HepG2 (cell line): Measurements from ENCODE around the gene NPHP4. TPM values are rescaled to one million over a fixed set of nuclear protein-coding genes. Genes with fewer than 3 reads are reported as not detected.

ENCODE experiments used
- BCL6 ChIP-seq: IDR thresholded peaks from 2 replicates; pipeline ENCODE4 v1.6.1; 2016; ENCODE audit warnings: missing genetic modification reagents, missing compliant biosample characterization
- CEBPG ChIP-seq: IDR thresholded peaks from 2 replicates; pipeline ENCODE4 v1.6.1; 2016
- CREB1 ChIP-seq, 2 experiments: fragments of 450-650 bp in 1 of 2; IDR thresholded peaks; 2 replicates each; pipeline ENCODE4 v1.6.1; 2016 to 2017; ENCODE audit warnings: control low read depth in 1 of 2, mild to moderate bottlenecking in 1 of 2, missing compliant biosample characterization in 1 of 2, missing genetic modification characterization in 1 of 2
- FOXA3 ChIP-seq: IDR thresholded peaks from 2 replicates; pipeline ENCODE4 v1.6.1; 2016; ENCODE audit warnings: missing genetic modification reagents, missing compliant biosample characterization
- FOXC1 ChIP-seq: sonication (generic); formaldehyde crosslinking; IDR thresholded peaks from 2 replicates; pipeline ENCODE4 v1.8.0; 2022; ENCODE audit warnings: mild to moderate bottlenecking, missing genetic modification reagents, borderline replicate concordance
- FOXK1 ChIP-seq: sonication (generic); formaldehyde crosslinking; IDR thresholded peaks from 2 replicates; pipeline ENCODE4 v1.4.0; 2020; ENCODE audit warnings: low read depth, missing genetic modification reagents, borderline replicate concordance
- FOXO1 ChIP-seq: sonication (generic); formaldehyde crosslinking; IDR thresholded peaks from 2 replicates; pipeline ENCODE4 v1.4.0; 2020; ENCODE audit warnings: missing genetic modification reagents
- HMGXB4 ChIP-seq, 2 experiments: sonication (generic) in 1 of 2; formaldehyde crosslinking in 1 of 2; IDR thresholded peaks; 2 replicates each; pipeline versions ENCODE4 v1.4.0 to v1.6.1; 2018 to 2020; ENCODE audit warnings: missing genetic modification reagents in 2 of 2, borderline replicate concordance in 1 of 2, low read depth in 1 of 2, mild to moderate bottlenecking in 1 of 2, missing biosample characterization in 1 of 2
- KDM6A ChIP-seq: IDR thresholded peaks from 2 replicates; pipeline ENCODE4 v1.6.1; 2016; ENCODE audit warnings: low read depth
- PAXIP1 ChIP-seq: sonication (generic); formaldehyde crosslinking; conservative IDR thresholded peaks from 2 replicates; pipeline ENCODE4 v1.4.0; 2020; ENCODE audit warnings: mild to moderate bottlenecking, missing genetic modification reagents, moderate library complexity
- SOX5 ChIP-seq: IDR thresholded peaks from 2 replicates; pipeline ENCODE4 v1.6.1; 2016; ENCODE audit warnings: borderline replicate concordance
- TBL1XR1 ChIP-seq: fragments of 150-350 bp; IDR thresholded peaks from 2 replicates; pipeline ENCODE4 v1.6.1; 2014; ENCODE audit warnings: borderline replicate concordance, low read length; ENCODE audit not compliant: partially characterized antibody
- ZFP36L1 ChIP-seq: sonication (generic); formaldehyde crosslinking; IDR thresholded peaks from 2 replicates; pipeline ENCODE4 v1.8.0; 2022; ENCODE audit warnings: mild to moderate bottlenecking, missing genetic modification reagents, moderate library complexity
- ZGPAT ChIP-seq: IDR thresholded peaks from 2 replicates; pipeline ENCODE4 v1.6.1; 2016; ENCODE audit warnings: mild to moderate bottlenecking
- ZNF143 ChIP-seq: sonication (generic); formaldehyde crosslinking; IDR thresholded peaks from 2 replicates; pipeline ENCODE4 v1.4.0; 2020; ENCODE audit warnings: missing genetic modification reagents
- ZNF546 ChIP-seq: sonication (generic); formaldehyde crosslinking; conservative IDR thresholded peaks from 2 replicates; pipeline ENCODE4 v1.8.1; 2023; ENCODE audit warnings: mild to moderate bottlenecking, missing genetic modification reagents
- ZNF788 ChIP-seq: sonication (generic); formaldehyde crosslinking; IDR thresholded peaks from 2 replicates; pipeline ENCODE4 v1.5.0; 2020; ENCODE audit warnings: mild to moderate bottlenecking, missing genetic modification reagents, borderline replicate concordance
- ZSCAN9 ChIP-seq: IDR thresholded peaks from 2 replicates; pipeline ENCODE4 v1.6.1; 2016; ENCODE audit warnings: borderline replicate concordance
- polyA plus RNA-seq, 8 experiments: library from polyadenylated mRNA; depleted of rRNA in 3 of 8; stranded (reverse) in 7 of 8; unstranded in 1 of 8; fragments of >200 nt; fragmentation: Illumina TruSeq in 4 of 8; extraction: Trizol in 4 of 8; gene quantifications; 2 replicates each; pipeline versions ENCODE4 v1.2.1 to v1.2.3, GENCODE V29; 2011 to 2016; ENCODE audit warnings: low read depth in 4 of 8, missing spikeins in 1 of 8, mixed read lengths in 1 of 8; ENCODE audit not compliant: insufficient read depth in 1 of 8
- total RNA-seq, 5 experiments: library from RNA; depleted of rRNA; stranded (reverse); fragments of >200 nt; fragmentation: Illumina TruSeq; extraction: Trizol; gene quantifications; 2 replicates each; pipeline ENCODE4 v1.2.3, GENCODE V29; 2016; ENCODE audit warnings: low read depth in 1 of 5
- TF ChIP-seq, protein P1 (sequence below): sonication (generic); formaldehyde crosslinking; conservative IDR thresholded peaks from 2 replicates; pipeline ENCODE4 v1.8.0; 2022; ENCODE audit warnings: mild to moderate bottlenecking, moderate library complexity, missing genetic modification reagents

The NPHP4 gene
- total and polyA plus RNA-seq, 2 of the 13 experiments (the other 11 are each of a cell fraction or from before 2014, with no cell fraction given), result 4.4 to 6.8 TPM

- TF ChIP-seq HMGXB4 (CRISPR knock-in tag; IDR thresholded peaks at IDR 0.05; ENCODE audit: borderline replicate concordance in 1 of 2, low read depth in 1 of 2) (peak in 1 of 2 experiments; percentile 47; a peak in 1 of 4 replicates), TBL1XR1 (peak; percentile 36), ZFP36L1 (CRISPR knock-in tag) (peak; percentile 74; the same call in 1 of the 2 replicates), FOXC1 (0 out of 2 replicates have a peak, but pooled peaks have one; percentile 34), KDM6A (CRISPR knock-in tag) (peak; percentile 71), CREB1 (IDR thresholded peaks at IDR 0.05) (peak; percentile 27; the same call in 1 of the 2 replicates), CREB1 (CRISPR knock-in tag; IDR thresholded peaks at IDR 0.05) (peak; percentile 74), ZSCAN9 (CRISPR knock-in tag) (peak; percentile 69; the same call in 1 of the 2 replicates), BCL6 (peak; percentile 69), FOXO1 (CRISPR knock-in tag) (peak; percentile 89), SOX5 (CRISPR knock-in tag) (peak; percentile 89), ZGPAT (CRISPR knock-in tag) (0 out of 2 replicates have a peak, but pooled peaks have one; percentile 32), ZNF143 (CRISPR knock-in tag) (peak; percentile 23; the same call in 1 of the 2 replicates), PAXIP1 (peak; percentile 86), CEBPG (CRISPR knock-in tag) (peak; percentile 21; the same call in 1 of the 2 replicates), FOXK1 (peak; percentile 81; the same call in 1 of the 2 replicates), FOXA3 (peak; percentile 85), ZNF788 (CRISPR knock-in tag) (0 out of 2 replicates have a peak, but pooled peaks have one; percentile 78), ZNF546 (CRISPR knock-in tag) (no peak)
- TF ChIP-seq, protein P1, sequence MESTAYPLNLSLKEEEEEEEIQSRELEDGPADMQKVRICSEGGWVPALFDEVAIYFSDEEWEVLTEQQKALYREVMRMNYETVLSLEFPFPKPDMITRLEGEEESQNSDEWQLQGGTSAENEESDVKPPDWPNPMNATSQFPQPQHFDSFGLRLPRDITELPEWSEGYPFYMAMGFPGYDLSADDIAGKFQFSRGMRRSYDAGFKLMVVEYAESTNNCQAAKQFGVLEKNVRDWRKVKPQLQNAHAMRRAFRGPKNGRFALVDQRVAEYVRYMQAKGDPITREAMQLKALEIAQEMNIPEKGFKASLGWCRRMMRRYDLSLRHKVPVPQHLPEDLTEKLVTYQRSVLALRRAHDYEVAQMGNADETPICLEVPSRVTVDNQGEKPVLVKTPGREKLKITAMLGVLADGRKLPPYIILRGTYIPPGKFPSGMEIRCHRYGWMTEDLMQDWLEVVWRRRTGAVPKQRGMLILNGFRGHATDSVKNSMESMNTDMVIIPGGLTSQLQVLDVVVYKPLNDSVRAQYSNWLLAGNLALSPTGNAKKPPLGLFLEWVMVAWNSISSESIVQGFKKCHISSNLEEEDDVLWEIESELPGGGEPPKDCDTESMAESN (CRISPR knock-in tag), result 0 out of 2 replicates have a peak, but pooled peaks have one; percentile 50
These were observed 43.0 kb downstream of the NPHP4 start (continued) for GRCh38 chr1:5949085-5949760.
